Mesendoderm (in vitro differentiated cells): Measurements from ENCODE around the gene CLIC1.

Source experiments
- DNase-seq: peaks from one replicate; pipeline ENCODE4 v3.0.0; 2013
- H2AK5ac ChIP-seq: 2 replicates; pipeline ENCODE4 v1.6.1; 2013; ENCODE audit warnings: low read length, inconsistent platforms
- H2BK120ac ChIP-seq: 2 replicates; pipeline ENCODE4 v1.6.1; 2013; ENCODE audit warnings: low read depth, mild to moderate bottlenecking, low read length, moderate library complexity, mixed read lengths
- H2BK15ac ChIP-seq: replicated peaks from 2 replicates; pipeline ENCODE4 v1.6.1; 2013; ENCODE audit warnings: low read depth, mild to moderate bottlenecking, moderate library complexity
- H2BK5ac ChIP-seq: 2 replicates; pipeline ENCODE4 v1.6.1; 2013; ENCODE audit warnings: low read length, inconsistent platforms
- H3K18ac ChIP-seq: 2 replicates; pipeline ENCODE4 v1.6.1; 2013; ENCODE audit warnings: mild to moderate bottlenecking, low read length, mixed read lengths
- H3K23ac ChIP-seq: one replicate; pipeline ENCODE4 v1.6.1; 2013; ENCODE audit warnings: low read length
- H3K27ac ChIP-seq: 2 replicates; pipeline ENCODE4 v1.5.1; 2013; ENCODE audit warnings: low read depth, mild to moderate bottlenecking, inconsistent platforms, low read length, moderate library complexity
- H3K27me3 ChIP-seq: 2 replicates; pipeline ENCODE4 v1.6.1; 2013; ENCODE audit warnings: low read length, control low read depth, mild to moderate bottlenecking, inconsistent platforms; ENCODE audit not compliant: insufficient read depth, poor library complexity
- H3K36me3 ChIP-seq: 2 replicates; pipeline ENCODE4 v1.6.1; 2013; ENCODE audit warnings: low read length, inconsistent platforms; ENCODE audit not compliant: control insufficient read depth, insufficient read depth
- H3K4ac ChIP-seq: one replicate; pipeline ENCODE4 v1.6.1; 2013; ENCODE audit warnings: low read depth, mild to moderate bottlenecking, low read length, moderate library complexity
- H3K4me1 ChIP-seq: 2 replicates; pipeline ENCODE4 v1.6.1; 2013; ENCODE audit warnings: low read depth, low read length, inconsistent platforms; ENCODE audit not compliant: control insufficient read depth
- H3K4me2 ChIP-seq: 2 replicates; pipeline ENCODE4 v1.6.1; 2013; ENCODE audit warnings: low read length
- H3K4me3 ChIP-seq: 2 replicates; pipeline ENCODE4 v1.5.1; 2013; ENCODE audit warnings: mild to moderate bottlenecking, low read length
- H3K56ac ChIP-seq: one replicate; pipeline ENCODE4 v1.6.1; 2013; ENCODE audit warnings: low read length
- H3K79me1 ChIP-seq: 2 replicates; pipeline ENCODE4 v1.6.1; 2013; ENCODE audit warnings: low read length, inconsistent platforms
- H3K79me2 ChIP-seq: 2 replicates; pipeline ENCODE4 v1.6.1; 2013; ENCODE audit warnings: mild to moderate bottlenecking, low read length; ENCODE audit not compliant: control insufficient read depth, insufficient read depth
- H3K9ac ChIP-seq: 2 replicates; pipeline ENCODE4 v1.6.1; 2013; ENCODE audit warnings: low read length, inconsistent platforms
- H4K5ac ChIP-seq: one replicate; pipeline ENCODE4 v1.6.1; 2013; ENCODE audit warnings: low read length
- H4K8ac ChIP-seq: one replicate; pipeline ENCODE4 v1.6.1; 2013; ENCODE audit warnings: low read depth, mild to moderate bottlenecking, control low read depth, low read length, moderate library complexity
- WGBS: extraction: QIAGEN DNeasy Blood & Tissue Kit; methylation state at CpG from one replicate; pipeline ENCODE4 v1.1.7; 2013; ENCODE audit warnings: low lambda C conversion rate, missing lambda C conversion rate; ENCODE audit not compliant: insufficient coverage; ENCODE audit errors: extremely low coverage; 5-methylcytosine and 5-hydroxymethylcytosine counted together

The CLIC1 gene

GRCh38 chr6:31744422-31744821 is 8.1 kb upstream of the CLIC1 start:
- H2AK5ac ChIP-seq: no peak overlapping the region
- H3K56ac ChIP-seq: no peak overlapping the region
- no peak overlapping the region for H3K4me3 ChIP-seq
- no peaks in the 10 kb centered on the region for H3K36me3 ChIP-seq
- H2BK5ac ChIP-seq: no peak overlapping the region
- no peaks in the 10 kb centered on the region for H3K27me3 ChIP-seq
- no peak overlapping the region for H3K18ac ChIP-seq
- DNase-seq: no peak
- no peaks in the 10 kb centered on the region for H3K79me1 ChIP-seq
- no peak overlapping the region for H2BK120ac ChIP-seq
- H3K23ac ChIP-seq: no peak overlapping the region
- H3K4me2 ChIP-seq: no peak overlapping the region
- peaks cover 2% of the 10 kb centered on the region for H3K4me1 ChIP-seq
- H3K79me2 ChIP-seq: no peaks in the 10 kb centered on the region
- no peak overlapping the region for H3K9ac ChIP-seq
- no peak overlapping the region for H2BK15ac ChIP-seq
- H4K8ac ChIP-seq: no peak overlapping the region
- H3K27ac ChIP-seq: no peak overlapping the region
- no peak overlapping the region for H4K5ac ChIP-seq
- H3K4ac ChIP-seq: no peak overlapping the region
- no CpG with 5 or more reads among the region's 1 CpG for WGBS

- H3K27ac ChIP-seq: no peak overlapping the region
- no CpG with 5 or more reads among the region's 3 CpGs for WGBS
These were observed 6.6 kb upstream of the CLIC1 start for GRCh38 chr6:31742894-31743293.

GRCh38 chr6:31741815-31742214 is 5.5 kb upstream of the CLIC1 start:
- Histone ChIP-seq H3K36me3 (no peaks in the 10 kb centered on the region), H3K23ac (no peak overlapping the region), H2BK5ac (no peak overlapping the region), H3K27ac (no peak overlapping the region), H3K18ac (no peak overlapping the region), H3K4me2 (no peak overlapping the region), H3K4me1 (peaks cover 17% of the 10 kb centered on the region), H3K79me1 (no peaks in the 10 kb centered on the region), H3K27me3 (no peaks in the 10 kb centered on the region), H3K79me2 (no peaks in the 10 kb centered on the region), H2BK15ac (no peak overlapping the region), H3K56ac (no peak overlapping the region), H2AK5ac (no peak overlapping the region), H2BK120ac (no peak overlapping the region), H3K4me3 (no peak overlapping the region), H3K4ac (no peak overlapping the region), H3K9ac (no peak overlapping the region), H4K5ac (no peak overlapping the region), H4K8ac (no peak overlapping the region)
- no peak for DNase-seq
- WGBS: no CpG with 5 or more reads among the region's 2 CpGs

More at GRCh38 chr6:31742894-31743293, 6.6 kb upstream of the CLIC1 start:
- Histone ChIP-seq H2BK5ac (no peak overlapping the region), H3K79me2 (no peaks in the 10 kb centered on the region), H3K4me2 (no peak overlapping the region), H2BK15ac (no peak overlapping the region), H4K5ac (no peak overlapping the region), H4K8ac (no peak overlapping the region), H3K4ac (no peak overlapping the region), H3K9ac (no peak overlapping the region), H3K23ac (no peak overlapping the region), H3K4me1 (peaks cover 14% of the 10 kb centered on the region), H3K79me1 (no peaks in the 10 kb centered on the region), H2BK120ac (no peak overlapping the region), H3K4me3 (no peak overlapping the region), H3K18ac (no peak overlapping the region), H3K36me3 (no peaks in the 10 kb centered on the region), H3K56ac (no peak overlapping the region), H3K27me3 (no peaks in the 10 kb centered on the region), H2AK5ac (no peak overlapping the region)
- no peak for DNase-seq

- Histone ChIP-seq H3K4me1 (peaks cover 18% of the 10 kb centered on the region), H3K9ac (peak overlapping the region; percentile 89), H3K79me2 (peaks cover 7% of the 10 kb centered on the region), H3K23ac (peak overlapping the region; percentile 90), H2BK5ac (peak overlapping the region; percentile 69), H3K27me3 (no peaks in the 10 kb centered on the region), H3K4me2 (peak overlapping the region; percentile 77), H3K27ac (peak overlapping the region; percentile 73), H3K79me1 (no peaks in the 10 kb centered on the region), H2BK15ac (no peak overlapping the region), H3K36me3 (no peaks in the 10 kb centered on the region), H3K56ac (peak overlapping the region; percentile 96), H3K18ac (peak overlapping the region; percentile 47), H3K4me3 (peak overlapping the region; percentile 37), H4K5ac (no peak overlapping the region), H3K4ac (peak overlapping the region; percentile 95), H2AK5ac (peak overlapping the region; percentile 34), H4K8ac (no peak overlapping the region), H2BK120ac (no peak overlapping the region)
- DNase-seq: no peak
- no CpG with 5 or more reads among the region's 29 CpGs for WGBS
These were observed 4.3 kb upstream of the CLIC1 start for GRCh38 chr6:31740397-31741223.

GRCh38 chr6:31739639-31740396 is 3.5 kb upstream of the CLIC1 start, which contains the start of gene MSH5:
TSS of gene MSH5 (plus strand) at chr6:31740005. CDS start at chr6:31740467, 462 bp downstream.
- no CpG with 5 or more reads among the region's 58 CpGs for WGBS
- H3K79me2 ChIP-seq: peaks cover 15% of the 10 kb centered on the region
- H3K56ac ChIP-seq: peak within 1 kb of the TSS; percentile 96
- peak; percentile 100 for DNase-seq
- H3K23ac ChIP-seq: peak within 1 kb of the TSS; percentile 90
- H4K8ac ChIP-seq: no peak within 1 kb of the TSS
- peak within 1 kb of the TSS; percentile 53 for H3K18ac ChIP-seq
- no peaks in the 10 kb centered on the region for H3K79me1 ChIP-seq
- peak within 1 kb of the TSS; percentile 73 for H3K27ac ChIP-seq
- H2BK15ac ChIP-seq: peak within 1 kb of the TSS; percentile 14
- H3K4me1 ChIP-seq: peaks cover 18% of the 10 kb centered on the region
- H3K9ac ChIP-seq: peak within 1 kb of the TSS; percentile 89
- peak within 1 kb of the TSS; percentile 69 for H2BK5ac ChIP-seq
- peak within 1 kb of the TSS; percentile 72 for H2AK5ac ChIP-seq
- peak within 1 kb of the TSS; percentile 37 for H3K4me3 ChIP-seq
- no peaks in the 10 kb centered on the region for H3K36me3 ChIP-seq
- peak within 1 kb of the TSS; percentile 95 for H3K4ac ChIP-seq
- H4K5ac ChIP-seq: no peak within 1 kb of the TSS
- no peaks in the 10 kb centered on the region for H3K27me3 ChIP-seq
- peak within 1 kb of the TSS; percentile 7 for H2BK120ac ChIP-seq
- H3K4me2 ChIP-seq: peak within 1 kb of the TSS; percentile 77
